Parathyroid adenoma (tissue), 2 donors: ENCODE results near the gene APOA4.

Experiments used
- H2AFZ ChIP-seq: fragments of 300-600 bp; sonication (generic); one replicate; pipeline ENCODE4 v1.7.0; 2017; ENCODE audit warnings: antibody characterized with exemption, mild to moderate bottlenecking
- H3K27ac ChIP-seq: fragments of 300-600 bp; sonication (generic); one replicate; pipeline ENCODE4 v1.7.0; 2017
- H3K27me3 ChIP-seq: fragments of 300-600 bp; sonication (generic); one replicate; pipeline ENCODE4 v1.7.0; 2017; ENCODE audit warnings: low read length; ENCODE audit not compliant: control insufficient read depth, insufficient read depth
- H3K36me3 ChIP-seq: fragments of 300-600 bp; sonication (generic); one replicate; pipeline ENCODE4 v1.7.0; 2017; ENCODE audit warnings: low read length; ENCODE audit not compliant: control insufficient read depth, insufficient read depth
- H3K4me1 ChIP-seq: fragments of 300-600 bp; sonication (generic); one replicate; pipeline ENCODE4 v1.7.0; 2017; ENCODE audit warnings: control low read depth
- H3K4me2 ChIP-seq: fragments of 300-600 bp; sonication (generic); one replicate; pipeline ENCODE4 v1.7.0; 2017; ENCODE audit warnings: low read length
- H3K4me3 ChIP-seq: fragments of 300-600 bp; sonication (generic); one replicate; pipeline ENCODE4 v1.7.0; 2017; ENCODE audit warnings: low read depth, low read length
- H3K79me2 ChIP-seq: fragments of 300-600 bp; sonication (generic); one replicate; pipeline ENCODE4 v1.7.0; 2017; ENCODE audit warnings: control low read depth
- H3K9ac ChIP-seq: fragments of 300-600 bp; sonication (generic); one replicate; pipeline ENCODE4 v1.7.0; 2017; ENCODE audit warnings: mild to moderate bottlenecking
- H3K9me3 ChIP-seq: fragments of 300-600 bp; sonication (generic); one replicate; pipeline ENCODE4 v1.7.0; 2017; ENCODE audit warnings: low read length; ENCODE audit not compliant: control insufficient read depth
- CTCF ChIP-seq: fragments of 300-600 bp; sonication (generic); IDR thresholded peaks from one replicate; pipeline ENCODE4 v1.7.0; 2017; ENCODE audit warnings: antibody characterized with exemption, mild to moderate bottlenecking
- donor health status: primary hyperparathyroidism.

APOA4 gene

GRCh38 chr11:116819049-116819448 is 4.1 kb downstream of the APOA4 start:
- no peak overlapping the region for H3K4me2 ChIP-seq
- H3K4me1 ChIP-seq: no peaks in the 10 kb centered on the region
- no peak overlapping the region for H3K27ac ChIP-seq
- H3K36me3 ChIP-seq: no peaks in the 10 kb centered on the region
- H3K9ac ChIP-seq: no peak overlapping the region
- no peaks in the 10 kb centered on the region for H3K27me3 ChIP-seq
- H3K79me2 ChIP-seq: no peaks in the 10 kb centered on the region
- no peak overlapping the region for H2AFZ ChIP-seq
- no peaks in the 10 kb centered on the region for H3K9me3 ChIP-seq
- no peak overlapping the region for H3K4me3 ChIP-seq
- no peak for TF ChIP-seq CTCF

- Histone ChIP-seq H3K4me2 (no peak overlapping the region), H3K27me3 (no peaks in the 10 kb centered on the region), H3K79me2 (no peaks in the 10 kb centered on the region), H3K4me3 (no peak overlapping the region), H3K4me1 (no peaks in the 10 kb centered on the region), H3K36me3 (no peaks in the 10 kb centered on the region), H2AFZ (no peak overlapping the region), H3K9me3 (no peaks in the 10 kb centered on the region), H3K27ac (no peak overlapping the region), H3K9ac (no peak overlapping the region)
- TF ChIP-seq CTCF: no peak
These were observed 8.6 kb downstream of the APOA4 start for GRCh38 chr11:116814502-116814901.

GRCh38 chr11:116813781-116814471 is 9.2 kb downstream of the APOA4 start:
- no peak for TF ChIP-seq CTCF
- no peak overlapping the region for H3K27ac ChIP-seq
- H3K9ac ChIP-seq: no peak overlapping the region

GRCh38 chr11:116813170-116813569 is 9.9 kb downstream of the APOA4 start:
- Histone ChIP-seq H3K79me2 (no peaks in the 10 kb centered on the region), H3K4me2 (no peak overlapping the region), H3K36me3 (no peaks in the 10 kb centered on the region), H3K27me3 (no peaks in the 10 kb centered on the region), H3K9ac (no peak overlapping the region), H3K4me1 (no peaks in the 10 kb centered on the region), H3K4me3 (no peak overlapping the region), H3K27ac (no peak overlapping the region), H3K9me3 (no peaks in the 10 kb centered on the region), H2AFZ (no peak overlapping the region)
- no peak for TF ChIP-seq CTCF

More at GRCh38 chr11:116813781-116814471, 9.2 kb downstream of the APOA4 start:
- H2AFZ ChIP-seq: no peak overlapping the region
- H3K36me3 ChIP-seq: no peaks in the 10 kb centered on the region
- H3K79me2 ChIP-seq: no peaks in the 10 kb centered on the region
- H3K4me2 ChIP-seq: no peak overlapping the region
- H3K27me3 ChIP-seq: no peaks in the 10 kb centered on the region
- H3K9me3 ChIP-seq: no peaks in the 10 kb centered on the region
- no peaks in the 10 kb centered on the region for H3K4me1 ChIP-seq
- no peak overlapping the region for H3K4me3 ChIP-seq

- Histone ChIP-seq H3K4me3 (no peak overlapping the region), H3K36me3 (no peaks in the 10 kb centered on the region), H2AFZ (no peak overlapping the region), H3K4me2 (no peak overlapping the region), H3K27me3 (no peaks in the 10 kb centered on the region), H3K27ac (no peak overlapping the region), H3K9me3 (no peaks in the 10 kb centered on the region), H3K9ac (no peak overlapping the region), H3K4me1 (no peaks in the 10 kb centered on the region), H3K79me2 (no peaks in the 10 kb centered on the region)
- no peak for TF ChIP-seq CTCF
These were observed 11.0 kb downstream of the APOA4 start for GRCh38 chr11:116812109-116812508.
